Amniotic epithelial cell (primary cell): ENCODE results near the gene MYADML2.
"Not testable (repeated sequence)": the region's sequence is repeated elsewhere in the genome, so short reads cannot be mapped to it uniquely, and the experiment has no call there.

Source experiments
- DNase-seq: peaks from one replicate; pipeline ENCODE4 v3.0.0-alpha.2; 2010; ENCODE audit warnings: low read depth

Gene MYADML2

DNA sequence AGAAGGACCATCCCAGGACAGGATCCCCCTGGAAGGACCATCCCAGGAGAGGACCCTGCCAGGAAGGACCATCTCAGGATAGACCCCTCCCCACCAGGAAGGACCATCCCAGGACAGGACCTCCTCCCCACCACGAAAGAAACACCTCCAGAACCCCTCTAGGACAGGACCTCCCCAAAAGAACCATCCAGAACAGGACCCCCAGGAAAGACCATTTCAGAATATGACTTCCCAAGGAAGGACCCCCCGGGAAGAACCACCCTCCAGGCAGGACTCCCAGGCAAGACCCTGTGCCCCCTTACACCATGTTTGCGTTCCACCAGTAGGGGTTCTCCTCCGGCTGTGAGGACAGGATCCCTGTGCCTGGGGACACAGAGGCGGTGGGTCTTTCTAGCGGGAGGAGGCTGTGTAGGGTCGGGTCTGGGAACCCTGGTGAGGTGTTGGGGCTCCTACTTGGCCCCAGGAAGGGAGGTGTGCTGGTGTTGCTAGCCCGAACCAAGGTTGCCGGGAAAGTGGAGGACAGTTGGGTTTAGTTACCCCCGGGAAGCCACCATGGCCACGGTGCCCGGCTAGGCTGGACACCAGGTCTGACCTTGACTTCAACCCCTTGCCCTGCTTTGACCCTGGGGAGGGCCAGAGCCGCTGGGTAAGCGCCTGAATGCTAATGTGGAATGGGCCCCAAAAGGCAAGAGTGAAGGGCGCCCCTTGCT is 11.8 kb upstream of the MYADML2 start:
- DNase-seq: no peak

DNA sequence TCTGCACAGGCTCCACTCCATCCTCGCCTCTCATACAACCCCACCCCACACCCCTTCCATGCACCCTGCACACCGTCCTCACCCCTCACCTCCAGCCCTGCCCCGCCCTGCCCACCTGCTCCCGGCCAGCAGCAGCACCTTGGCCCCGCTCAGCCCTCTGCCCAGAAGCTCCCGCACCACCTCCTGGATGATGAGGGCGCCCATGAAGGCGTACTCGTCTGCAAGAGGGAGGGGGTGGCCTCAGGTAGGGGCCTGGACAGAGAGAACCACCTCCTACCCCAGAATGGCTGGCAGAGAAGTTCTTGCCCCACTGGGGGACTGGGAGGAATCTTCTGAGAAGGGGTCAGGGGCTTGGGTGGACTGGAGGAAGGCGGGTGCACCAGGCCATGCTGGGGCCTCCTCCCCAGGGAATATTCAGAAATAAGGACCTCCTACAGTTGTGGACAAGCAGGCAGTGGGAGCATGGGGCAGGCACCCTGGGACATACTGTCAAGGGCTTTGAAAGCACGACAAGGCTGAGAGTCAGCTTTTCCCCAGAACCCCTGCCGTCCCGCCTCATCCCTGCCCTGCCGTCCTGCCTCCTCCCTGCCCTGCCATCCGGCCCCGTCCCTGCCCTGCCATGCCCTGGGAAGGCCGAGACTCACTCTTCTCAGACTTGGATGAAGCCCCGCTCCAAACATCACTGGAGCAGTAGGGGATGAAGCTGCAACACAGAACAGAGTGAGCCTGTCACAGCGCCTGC is 10.8 kb upstream of the MYADML2 start:
- no peak for DNase-seq

DNA sequence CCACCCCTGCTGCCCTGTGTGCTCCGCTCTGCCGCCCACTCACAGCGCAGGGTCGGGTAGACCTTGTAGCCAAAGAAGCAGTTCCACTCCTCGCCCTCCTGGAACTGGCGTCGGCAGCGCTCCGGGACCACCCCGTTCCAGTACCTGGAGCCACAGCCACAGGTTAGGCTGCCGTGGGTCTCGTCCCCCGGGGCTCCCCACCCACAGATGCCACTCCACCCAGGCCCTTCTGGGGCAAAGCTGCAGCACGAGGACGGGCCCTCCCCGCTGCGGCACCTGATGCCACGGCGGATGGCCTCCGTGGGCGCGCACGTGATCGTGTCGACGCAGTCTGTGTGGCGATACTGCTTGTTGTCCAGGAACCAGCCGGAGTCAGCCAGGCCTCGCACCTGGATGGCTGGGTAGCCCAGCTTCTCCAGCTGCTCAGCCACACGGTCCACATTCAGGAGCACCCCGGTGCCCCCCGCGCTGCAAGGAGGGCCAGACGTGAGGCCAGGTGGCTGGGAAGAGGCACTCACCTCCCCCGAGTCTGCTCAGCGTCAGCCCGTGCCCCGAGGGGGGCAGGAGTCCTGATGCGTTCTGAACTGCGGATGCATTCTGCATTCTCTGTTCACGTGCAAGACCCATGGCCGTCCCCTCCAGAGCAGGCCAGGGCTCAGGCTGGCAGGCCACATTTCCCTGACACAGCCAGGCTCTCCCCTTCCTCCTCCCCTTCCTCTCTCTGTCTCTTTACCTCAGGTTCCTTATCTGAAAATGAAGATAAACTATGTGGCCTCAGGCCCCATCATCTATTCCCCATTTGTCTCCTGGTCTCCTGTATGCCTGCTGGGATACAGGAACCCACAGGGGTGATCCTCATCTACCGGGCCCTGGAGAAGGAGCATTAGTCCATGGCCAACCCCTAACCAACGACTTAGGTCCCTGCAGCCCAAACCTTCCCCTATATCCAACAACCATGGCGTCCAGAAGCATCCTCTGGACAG is 9.9 kb upstream of the MYADML2 start:
- DNase-seq: no peak

DNA sequence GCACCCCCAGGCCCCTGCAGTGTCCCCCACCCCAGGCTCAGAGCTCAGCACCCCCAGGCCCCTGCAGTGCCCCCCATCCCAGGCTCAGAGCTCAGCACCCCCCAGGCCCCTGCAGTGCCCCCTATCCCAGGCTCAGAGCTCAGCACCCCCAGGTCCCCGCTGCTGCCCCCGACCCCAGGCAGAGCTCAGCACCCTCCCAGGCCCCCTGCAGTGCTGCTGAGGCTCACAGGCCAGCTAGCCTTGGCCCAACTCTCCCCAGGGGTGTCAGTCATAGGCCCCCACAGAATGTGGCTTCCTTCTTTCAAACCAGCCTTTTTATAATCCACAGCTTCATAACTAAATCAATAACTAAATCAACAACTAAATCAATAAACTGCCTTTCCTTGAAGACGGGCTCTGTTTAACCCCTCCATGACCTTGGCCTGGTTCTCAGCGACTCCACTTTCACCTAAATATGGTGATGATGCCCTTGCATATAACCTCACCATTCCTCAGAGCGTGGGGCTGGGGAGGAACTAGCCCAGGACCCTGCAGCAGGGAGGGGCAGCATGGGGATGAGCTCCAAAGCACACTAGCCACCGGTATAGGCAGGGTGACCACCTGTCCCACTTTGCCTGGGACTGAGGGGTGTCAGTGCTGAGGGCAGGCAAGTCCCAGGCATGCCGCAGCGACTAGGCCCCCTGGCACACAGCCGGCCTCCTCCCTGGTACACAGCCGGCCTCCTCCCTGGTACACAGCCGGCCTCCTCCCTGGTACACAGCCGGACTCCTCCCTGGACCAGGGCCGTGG is 8.9 kb upstream of the MYADML2 start:
- no peak for DNase-seq

DNA sequence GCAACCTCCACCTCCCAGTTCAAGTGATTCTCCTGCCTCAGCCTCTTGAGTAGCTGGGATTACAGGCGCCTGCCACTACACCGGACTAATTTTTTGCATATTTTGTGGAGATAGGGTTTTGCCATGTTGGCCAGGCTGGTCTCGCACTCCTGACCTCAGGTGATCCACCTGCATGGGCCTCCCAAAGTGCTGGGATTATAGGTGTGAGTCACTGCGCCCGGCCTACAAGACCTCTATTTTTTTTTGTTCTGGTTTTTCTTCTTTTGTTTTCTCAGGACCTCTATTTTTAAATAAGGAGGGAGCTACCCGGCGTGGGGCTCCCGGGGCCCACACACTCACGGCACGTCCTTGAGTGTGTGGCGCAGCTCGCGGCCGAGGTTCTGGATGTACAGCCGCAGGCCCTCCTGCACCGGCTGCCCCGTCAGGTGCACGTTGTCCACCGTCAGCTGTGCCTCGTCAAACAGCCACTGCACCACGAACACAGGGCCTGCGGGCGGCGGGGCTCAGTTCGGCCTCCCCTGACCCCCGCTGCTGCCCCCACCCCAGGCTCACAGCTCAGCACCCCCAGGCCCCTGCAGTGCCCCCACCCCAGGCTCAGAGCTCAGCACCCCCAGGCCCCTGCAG is 8.1 kb upstream of the MYADML2 start:
- no peak for DNase-seq

DNA sequence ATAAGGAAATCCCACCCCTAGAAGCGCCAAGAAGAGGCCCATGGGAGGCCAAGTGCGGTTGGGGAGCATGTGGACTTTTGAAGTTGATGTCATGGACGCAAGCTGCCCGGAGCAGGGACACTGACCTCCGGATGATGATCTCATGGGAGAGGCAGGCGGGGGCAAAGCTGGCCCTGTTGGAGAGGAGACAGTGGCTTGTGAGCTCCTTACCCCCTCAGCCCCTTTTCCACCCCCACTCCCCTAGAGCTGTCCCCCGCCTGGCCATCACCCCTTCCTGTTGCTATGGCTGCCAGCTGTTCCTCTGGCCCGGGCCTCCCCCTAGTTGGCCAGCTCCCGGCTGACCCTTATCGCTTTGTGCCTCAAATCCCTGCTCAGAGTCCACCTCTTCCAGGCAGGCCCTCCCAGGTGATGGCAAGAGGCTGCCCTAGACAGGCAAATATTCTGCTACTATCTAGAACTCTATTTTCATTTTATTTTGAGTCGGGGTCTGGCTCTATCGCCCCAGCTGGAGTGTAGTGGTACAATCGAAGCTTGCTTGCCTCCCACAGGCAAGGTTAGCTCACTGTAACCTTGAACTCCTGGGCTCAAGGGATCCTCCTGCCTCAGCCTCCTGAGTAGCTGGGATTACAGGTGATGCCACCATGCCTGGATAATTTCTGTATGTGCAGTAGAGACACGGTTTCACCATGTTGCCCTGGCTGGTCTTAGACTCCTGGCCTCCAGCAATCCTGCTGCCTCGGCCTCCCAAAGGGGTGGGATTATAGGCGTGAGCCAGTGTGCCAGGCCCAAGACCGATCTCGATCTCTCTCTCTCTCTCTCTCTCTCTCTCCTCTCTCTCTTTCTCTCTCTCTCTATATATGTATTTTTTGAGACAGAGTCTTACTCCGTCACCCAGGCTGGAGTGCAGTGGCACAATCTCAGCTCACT is 7.4 kb upstream of the MYADML2 start:
- DNase-seq: no peak

DNA sequence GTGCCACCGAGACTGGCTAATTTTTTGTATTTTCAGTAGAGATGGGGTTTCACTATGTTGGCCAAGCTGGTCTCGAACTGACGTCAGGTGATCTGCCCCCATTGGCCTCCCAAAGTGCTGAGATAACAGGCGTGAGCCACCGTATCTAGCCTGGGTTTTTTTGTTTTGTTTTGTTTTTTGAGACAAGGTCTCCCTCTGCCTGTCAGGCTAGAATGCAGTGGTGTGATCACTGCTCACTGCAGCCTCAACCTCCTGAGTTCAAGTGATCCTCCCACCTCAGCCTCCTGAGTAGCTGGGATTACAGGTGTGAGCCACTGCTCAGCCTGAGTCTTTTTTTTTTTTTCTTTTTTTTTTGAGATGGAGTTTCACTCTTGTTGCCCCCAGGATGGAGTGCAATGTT is 6.4 kb upstream of the MYADML2 start:
- not testable (repeated sequence) for DNase-seq

DNA sequence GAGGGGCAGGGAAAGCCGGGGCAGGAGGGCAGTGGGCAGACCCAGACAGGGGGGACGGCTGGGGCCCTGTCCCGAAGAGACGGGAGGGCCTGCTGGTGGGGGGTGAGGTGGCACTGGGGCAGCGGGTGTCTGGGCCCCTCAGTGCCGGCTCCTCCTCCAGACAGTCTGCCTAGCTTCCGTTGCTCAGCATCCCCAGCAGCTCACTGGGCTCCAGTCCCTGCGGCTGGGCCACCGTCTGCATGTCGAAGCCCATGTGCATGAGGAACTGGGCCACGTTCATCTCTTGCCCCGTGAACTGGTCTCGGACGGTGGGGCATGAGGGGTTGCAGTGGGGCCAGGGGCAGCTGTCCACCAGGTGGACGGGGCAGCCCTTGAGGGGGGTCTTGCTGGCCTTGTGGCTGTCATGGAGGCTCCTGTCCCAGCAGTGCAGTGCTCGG is 5.8 kb upstream of the MYADML2 start:
- no peak for DNase-seq

DNA sequence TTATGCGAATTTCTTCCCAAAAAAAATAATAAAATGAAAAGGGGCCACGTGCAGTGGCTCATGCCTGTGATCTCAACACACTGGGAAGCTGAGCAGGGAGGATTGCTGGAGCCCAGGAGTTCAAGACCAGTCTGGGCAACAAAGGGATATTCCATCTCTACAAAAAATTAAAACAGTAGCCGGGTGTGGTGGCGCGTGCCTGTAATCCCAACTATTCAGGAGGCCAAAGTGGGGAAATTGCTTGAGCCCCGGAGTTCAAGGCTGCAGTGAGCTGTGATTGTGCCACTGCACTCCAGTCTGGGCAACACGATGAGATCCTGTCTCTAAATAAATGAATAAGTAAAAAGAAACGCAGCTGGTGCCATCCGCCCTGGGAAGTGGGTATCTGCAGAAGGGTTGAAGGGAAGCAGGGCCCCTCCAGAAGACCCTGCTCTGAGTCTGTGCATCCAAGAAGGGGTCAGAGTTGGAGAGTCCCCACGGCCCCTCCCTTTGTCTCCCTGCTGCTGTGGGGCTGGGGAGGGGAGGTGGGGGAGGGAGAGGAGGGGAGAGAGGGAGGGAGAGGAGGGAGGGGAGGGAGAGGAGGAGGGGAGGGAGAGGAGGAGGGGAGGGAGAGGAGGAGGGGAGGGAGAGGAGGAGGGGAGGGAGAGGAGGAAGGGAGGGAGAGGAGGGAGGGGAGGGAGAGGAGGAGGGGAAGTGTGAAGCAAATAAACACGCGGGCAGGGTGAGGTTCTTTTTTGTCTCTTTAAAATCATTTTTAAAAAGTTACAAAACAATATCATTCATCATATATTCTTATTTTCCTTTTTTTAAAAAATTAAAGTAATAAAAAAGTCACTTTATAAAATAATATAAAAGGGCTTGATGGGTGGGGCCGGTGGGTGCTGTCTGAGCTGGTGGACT is 5.0 kb upstream of the MYADML2 start:
- no peak for DNase-seq

DNA sequence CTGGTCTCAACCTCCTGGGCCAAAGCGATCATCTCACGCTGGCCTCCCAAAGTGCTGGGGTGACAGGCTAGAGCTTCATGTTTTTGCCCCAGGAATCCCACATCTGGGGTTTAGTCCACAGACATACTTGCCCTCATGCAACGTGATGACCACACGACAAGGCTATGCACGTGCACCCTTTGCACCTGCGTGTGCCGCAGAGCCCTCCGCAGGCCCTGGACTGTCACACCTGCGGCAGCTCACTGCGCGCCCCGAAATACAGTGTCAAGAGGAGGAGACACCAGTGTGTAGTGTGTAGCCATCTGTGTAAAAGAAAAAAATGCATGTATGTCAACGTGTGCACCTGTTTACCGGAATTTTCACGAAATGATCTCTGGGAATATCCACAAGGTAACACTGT is 3.5 kb upstream of the MYADML2 start:
- no peak for DNase-seq

DNA sequence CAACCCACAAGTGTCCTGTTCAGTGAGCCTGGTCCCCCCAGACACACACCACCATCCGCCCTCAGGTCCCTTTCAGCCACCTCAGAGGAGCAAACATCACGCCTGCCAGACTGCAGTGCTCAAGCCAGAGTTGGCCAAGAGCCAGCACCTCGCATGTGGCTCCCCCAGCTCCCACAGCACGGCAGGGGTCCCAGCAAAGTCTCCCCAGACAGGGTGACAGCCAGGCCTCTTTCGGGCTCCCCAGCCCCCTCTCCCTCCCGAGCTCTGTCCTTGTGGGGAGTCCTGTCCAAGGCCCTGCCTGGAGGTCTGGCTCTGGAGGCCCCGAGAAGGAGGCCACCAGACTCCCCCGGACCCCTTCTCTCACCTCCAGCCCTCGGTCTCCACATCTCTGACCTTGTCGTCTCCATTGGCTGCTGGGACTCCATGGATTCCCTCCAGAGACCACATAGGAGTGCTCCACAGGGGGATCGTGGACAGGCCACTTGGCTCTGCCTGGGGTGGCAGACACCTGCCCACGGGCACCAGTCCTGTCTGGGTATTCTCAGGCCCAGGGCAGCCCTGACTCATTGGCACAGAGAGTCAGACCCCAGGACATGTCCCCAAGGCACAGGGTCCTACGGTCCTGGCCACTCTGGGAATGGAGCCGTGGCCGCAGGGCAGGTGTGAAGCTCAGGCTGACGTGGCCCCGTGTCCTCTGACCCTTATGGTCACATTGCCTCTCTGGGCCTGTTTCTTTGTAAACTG is 1.8 kb upstream of the MYADML2 start:
- no peak for DNase-seq

DNA sequence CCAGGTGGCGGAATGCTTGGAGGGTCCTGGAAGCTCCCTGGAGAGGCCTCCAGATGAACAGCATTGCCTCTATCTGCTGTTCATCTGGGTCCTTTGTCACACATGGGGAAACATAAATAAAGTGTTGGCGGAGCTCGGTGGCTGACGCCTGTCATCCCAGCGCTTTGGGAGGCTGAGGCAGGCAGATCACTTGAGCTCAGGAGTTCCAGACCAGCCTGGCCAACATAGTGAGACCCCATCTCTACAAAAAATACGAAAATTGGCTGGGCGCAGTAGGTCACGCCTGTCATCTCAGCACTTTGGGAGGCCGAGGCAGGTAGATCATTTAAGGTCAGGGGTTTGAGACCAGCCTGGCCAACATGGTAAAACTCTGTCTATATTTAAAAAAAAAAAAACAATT is 2.2 kb downstream of the MYADML2 start:
- no peak for DNase-seq

DNA sequence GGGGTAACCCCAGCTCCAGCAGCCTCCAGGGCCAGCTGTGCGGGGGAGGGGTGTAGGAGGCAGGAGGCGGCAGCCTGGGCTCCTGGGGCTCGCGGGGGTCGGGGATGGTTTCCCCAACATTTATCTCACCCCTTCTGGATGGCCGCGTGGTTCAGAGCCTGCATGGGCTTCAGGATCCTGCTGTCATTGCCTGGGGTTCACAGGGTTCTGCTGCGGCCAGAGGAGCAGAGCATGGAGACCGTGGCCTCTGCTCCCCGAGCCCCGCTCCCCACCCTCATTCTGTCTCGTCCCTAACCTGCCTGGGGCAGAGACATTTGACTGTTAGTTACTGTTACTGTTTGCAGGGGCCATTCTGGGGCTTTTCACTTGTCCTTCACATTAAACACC is 4.9 kb downstream of the MYADML2 start:
- no peak for DNase-seq

DNA sequence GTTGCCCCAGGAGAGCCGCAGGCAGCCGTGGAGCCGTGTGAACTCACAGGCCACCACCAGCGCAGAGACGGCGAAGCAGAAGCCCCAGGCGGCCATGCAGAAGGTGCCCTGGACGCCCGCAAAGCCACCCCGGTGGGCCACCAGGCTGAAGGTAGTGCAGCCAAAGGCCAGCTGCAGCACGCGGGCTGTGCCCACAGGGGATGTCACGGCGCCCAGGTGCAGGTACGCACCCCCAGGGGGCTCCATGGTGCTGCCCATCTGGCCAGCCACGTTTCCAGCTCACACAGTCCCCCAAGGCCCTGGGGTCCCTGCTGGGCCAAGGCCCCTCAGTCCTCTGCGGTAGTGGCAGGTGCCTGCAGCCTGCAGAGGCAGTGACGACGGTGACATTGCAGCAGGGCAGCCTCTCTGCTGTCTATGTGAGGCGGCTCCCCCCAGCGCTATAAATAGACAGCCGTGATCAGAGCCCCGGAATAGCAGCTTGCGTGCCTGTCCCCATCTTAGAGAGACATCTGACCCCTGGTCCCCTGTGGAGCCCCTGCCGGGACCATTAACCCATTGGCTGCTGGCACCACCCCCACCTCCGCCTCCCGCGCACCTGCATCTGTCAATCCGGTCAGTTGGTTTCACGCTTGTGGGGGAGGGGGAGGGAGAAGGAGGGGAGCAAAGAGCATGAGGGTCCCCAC is 5.4 kb downstream of the MYADML2 start:
- no peak for DNase-seq

DNA sequence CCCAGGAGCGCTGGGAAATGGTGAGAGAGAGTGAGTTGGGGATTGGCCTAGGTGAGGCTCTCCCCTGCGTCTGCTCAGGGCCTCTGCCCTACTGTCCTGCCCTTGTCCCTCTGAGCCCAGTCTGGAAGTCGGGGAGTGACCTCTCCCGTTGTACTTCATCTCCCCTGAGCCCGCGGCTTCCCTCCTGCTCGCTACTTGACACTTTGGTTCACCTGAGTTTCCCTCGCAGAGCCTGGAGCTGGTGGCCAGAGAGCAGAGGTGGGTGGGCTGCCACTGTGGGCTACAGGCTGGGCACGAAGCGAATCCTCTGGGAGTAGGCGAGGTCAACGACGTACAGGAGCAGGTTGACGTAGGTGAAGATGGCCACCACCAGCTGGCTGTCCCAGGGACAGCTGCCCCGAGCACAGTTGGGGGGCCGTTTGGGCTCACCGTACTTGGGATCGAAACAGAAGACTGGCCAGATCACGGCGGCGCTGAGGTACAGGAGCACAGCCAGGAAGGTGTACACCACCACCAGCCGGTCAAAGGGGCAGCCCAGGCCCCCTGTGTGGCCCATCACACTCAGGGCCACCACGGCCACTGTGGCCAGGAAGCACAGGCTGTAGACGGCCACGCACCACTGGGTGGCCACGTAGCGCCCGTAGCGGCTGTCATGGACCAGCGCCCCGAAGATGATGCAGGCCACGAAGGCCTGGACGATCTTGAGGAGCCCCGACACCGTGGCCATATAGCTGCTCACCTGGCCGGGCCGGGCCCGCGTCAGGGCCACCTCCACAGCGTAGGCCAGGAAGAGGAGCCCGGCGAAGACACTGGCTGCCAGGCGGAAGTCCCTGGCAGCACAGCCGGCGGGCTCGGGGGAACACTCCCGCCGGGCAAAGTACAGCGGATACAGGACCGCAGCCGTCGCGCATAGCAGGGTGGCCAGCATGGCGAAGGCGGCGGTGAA is 6.2 kb downstream of the MYADML2 start:
- no peak for DNase-seq

DNA sequence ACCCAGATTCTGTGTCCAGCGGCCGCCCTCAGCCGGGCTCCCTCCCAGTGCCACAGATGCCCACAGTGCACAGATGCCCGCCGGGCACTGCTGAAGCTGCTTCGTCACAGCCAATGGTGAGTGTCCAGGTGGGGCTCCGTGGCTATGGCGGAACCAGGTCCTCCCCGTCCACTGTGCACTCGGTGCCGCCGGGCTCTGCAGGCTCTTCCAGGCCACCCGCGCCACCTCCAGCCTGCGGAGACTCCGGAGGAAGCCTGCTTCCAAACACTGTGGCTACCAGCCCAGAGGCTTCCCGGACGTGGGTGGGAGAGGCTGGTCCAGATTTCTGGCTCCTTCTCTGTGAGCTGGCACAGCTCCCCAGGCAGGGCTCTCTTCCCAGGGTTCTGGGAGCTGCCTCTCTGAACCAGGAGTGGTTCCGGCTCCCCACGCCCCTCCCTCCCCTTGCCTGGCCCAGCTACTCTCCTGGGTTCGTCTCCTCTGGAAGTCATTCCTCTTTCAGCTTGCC is 7.1 kb downstream of the MYADML2 start:
- DNase-seq: no peak
